HepG2 (cell line): ENCODE results near the gene ABCG1. TPM values are rescaled to one million over a fixed set of nuclear protein-coding genes. Genes with fewer than 3 reads are reported as not detected.

Experiments
- ATAC-seq: fragments of 200-7000 bp; cut with Tn5 transposase; 3 replicates; pipeline ENCODE4 v1.9.1; 2020; ENCODE audit warnings: mild to moderate bottlenecking, moderate library complexity
- BruUV-seq: library from RNA; stranded (reverse); fragments of 400-500 nt; replicated peaks from 2 replicates; lab custom pipeline; 2021; lab: Mats Ljungman, UMichigan
- CTCF ChIA-PET: fragments of 300-600 bp; formaldehyde crosslinking; extraction: SDS; loops from one replicate; lab custom pipeline; 2021; ENCODE audit warnings: low total read pairs, inconsistent platforms, low intra/inter-chr PET ratio; lab: Yijun Ruan, JAX
- POLR2A ChIA-PET: fragments of 350-600 bp; sonication (Branson Sonifier 250); formaldehyde crosslinking; loops from one replicate; lab custom pipeline; 2020; ENCODE audit warnings: antibody characterized with exemption, inconsistent platforms; lab: Yijun Ruan, JAX
- DNase-seq: peaks from one replicate; pipeline ENCODE4 v3.0.0-alpha.2; 2015; ENCODE audit warnings: low spot score
- FAIRE-seq: peaks from 3 replicates; lab custom pipeline; 2011; peaks lifted over from hg19 to GRCh38; lab: Jason Lieb, UNC
- H2AFZ ChIP-seq: one replicate; pipeline ENCODE4 v1.6.1; 2011; ENCODE audit warnings: low read length, inconsistent platforms
- H3K27ac ChIP-seq: fragments of 300-600 bp; 3 replicates; pipeline ENCODE4 v1.8.0; 2011; ENCODE audit warnings: mixed run types, mild to moderate bottlenecking, mixed read lengths, low read length, inconsistent platforms; ENCODE audit not compliant: insufficient read depth; ENCODE audit errors: extremely low read length
- H3K27me3 ChIP-seq, 2 experiments: fragments of 200-600 bp in 1 of 2; 2 replicates in 1 of 2; 3 replicates in 1 of 2; pipeline versions ENCODE4 v1.6.0 to v1.8.0; 2011; ENCODE audit warnings: low read length in 2 of 2, mild to moderate bottlenecking in 2 of 2, moderate library complexity in 2 of 2, inconsistent platforms in 1 of 2; ENCODE audit not compliant: insufficient read depth in 2 of 2, control insufficient read depth in 1 of 2
- H3K36me3 ChIP-seq, 2 experiments: fragments of 200-600 bp in 1 of 2; replicated peaks in 1 of 2; 2 replicates in 1 of 2; 3 replicates in 1 of 2; pipeline versions ENCODE4 v1.5.1 to v1.8.0; 2011; ENCODE audit warnings: low read length in 2 of 2, inconsistent platforms in 1 of 2; ENCODE audit not compliant: insufficient read depth in 2 of 2, control insufficient read depth in 1 of 2
- H3K4me1 ChIP-seq: 2 replicates; pipeline ENCODE4 v1.5.1; 2012; ENCODE audit warnings: low read length, inconsistent platforms; ENCODE audit not compliant: insufficient read depth
- H3K4me2 ChIP-seq: 2 replicates; pipeline ENCODE4 v1.6.0; 2011; ENCODE audit warnings: low read depth, low read length, inconsistent platforms
- H3K4me3 ChIP-seq, 3 experiments: fragments of 200-600 bp in 1 of 3; sonication (generic), shearing (Covaris generic) in 1 of 3; replicated peaks in 1 of 3; 2 replicates each; pipeline ENCODE4 v1.5.1; 2011 to 2016; ENCODE audit warnings: low read length in 3 of 3, inconsistent platforms in 2 of 3, low read depth in 2 of 3, mild to moderate bottlenecking in 2 of 3, control low read depth in 1 of 3, mixed read lengths in 1 of 3; ENCODE audit not compliant: insufficient read depth in 1 of 3
- H3K79me2 ChIP-seq: one replicate; pipeline ENCODE4 v1.6.1; 2011; ENCODE audit warnings: low read length, inconsistent platforms; ENCODE audit not compliant: insufficient read depth
- H3K9ac ChIP-seq: 2 replicates; pipeline ENCODE4 v1.6.0; 2011; ENCODE audit warnings: mild to moderate bottlenecking, low read depth, low read length, inconsistent platforms; ENCODE audit not compliant: insufficient read depth
- H3K9me3 ChIP-seq: 2 replicates; pipeline ENCODE4 v1.5.1; 2012; ENCODE audit warnings: mild to moderate bottlenecking, low read length
- H4K20me1 ChIP-seq: 2 replicates; pipeline ENCODE4 v1.6.0; 2011; ENCODE audit warnings: inconsistent platforms, mild to moderate bottlenecking, low read length, moderate library complexity; ENCODE audit not compliant: insufficient read depth
- WGBS: methylation state at CpG from one replicate; pipeline ENCODE4 v1.1.6; 2017; ENCODE audit warnings: low lambda C conversion rate; 5-methylcytosine and 5-hydroxymethylcytosine counted together
- in situ Hi-C: cut with HindIII; loops from 2 replicates; pipeline ENCODE4 v1.10.0; 2017; ENCODE audit warnings: low pct_unique_long_range_greater_than_20kb; ENCODE audit not compliant: extremely low pct_ligation_motif_present
- intact Hi-C: fragments of 100-400 bp; cut with micrococcal nuclease; formaldehyde crosslinking; loops from one replicate; pipeline ENCODE4 v1.10.0; 2022; ENCODE audit not compliant: unreplicated experiment
- polyA plus RNA-seq, 8 experiments: library from polyadenylated mRNA; depleted of rRNA in 3 of 8; stranded (reverse) in 7 of 8; unstranded in 1 of 8; fragments of >200 nt; fragmentation: Illumina TruSeq in 4 of 8; extraction: Trizol in 4 of 8; gene quantifications; 2 replicates each; pipeline versions ENCODE4 v1.2.1 to v1.2.3, GENCODE V29; 2011 to 2016; ENCODE audit warnings: low read depth in 4 of 8, missing spikeins in 1 of 8, mixed read lengths in 1 of 8; ENCODE audit not compliant: insufficient read depth in 1 of 8
- total RNA-seq, 5 experiments: library from RNA; depleted of rRNA; stranded (reverse); fragments of >200 nt; fragmentation: Illumina TruSeq; extraction: Trizol; gene quantifications; 2 replicates each; pipeline ENCODE4 v1.2.3, GENCODE V29; 2016; ENCODE audit warnings: low read depth in 1 of 5
- TF ChIP-seq, protein P1 (sequence below): sonication (generic); formaldehyde crosslinking; IDR thresholded peaks from 2 replicates; pipeline ENCODE4 v1.4.0; 2020; ENCODE audit warnings: mild to moderate bottlenecking, missing genetic modification reagents
- TF ChIP-seq, protein P2 (sequence below): fragments of 450-650 bp; IDR thresholded peaks from 2 replicates; pipeline ENCODE4 v1.6.1; 2016
- TF ChIP-seq, protein P3 (sequence below): sonication (generic); formaldehyde crosslinking; IDR thresholded peaks from 2 replicates; pipeline ENCODE4 v1.5.0; 2020; ENCODE audit warnings: mild to moderate bottlenecking, missing genetic modification reagents

ABCG1 gene
- total and polyA plus RNA-seq, 2 of the 13 experiments (the other 11 are each of a cell fraction or from before 2014, with no cell fraction given), result 0.04 TPM; not detected in 1

DNA sequence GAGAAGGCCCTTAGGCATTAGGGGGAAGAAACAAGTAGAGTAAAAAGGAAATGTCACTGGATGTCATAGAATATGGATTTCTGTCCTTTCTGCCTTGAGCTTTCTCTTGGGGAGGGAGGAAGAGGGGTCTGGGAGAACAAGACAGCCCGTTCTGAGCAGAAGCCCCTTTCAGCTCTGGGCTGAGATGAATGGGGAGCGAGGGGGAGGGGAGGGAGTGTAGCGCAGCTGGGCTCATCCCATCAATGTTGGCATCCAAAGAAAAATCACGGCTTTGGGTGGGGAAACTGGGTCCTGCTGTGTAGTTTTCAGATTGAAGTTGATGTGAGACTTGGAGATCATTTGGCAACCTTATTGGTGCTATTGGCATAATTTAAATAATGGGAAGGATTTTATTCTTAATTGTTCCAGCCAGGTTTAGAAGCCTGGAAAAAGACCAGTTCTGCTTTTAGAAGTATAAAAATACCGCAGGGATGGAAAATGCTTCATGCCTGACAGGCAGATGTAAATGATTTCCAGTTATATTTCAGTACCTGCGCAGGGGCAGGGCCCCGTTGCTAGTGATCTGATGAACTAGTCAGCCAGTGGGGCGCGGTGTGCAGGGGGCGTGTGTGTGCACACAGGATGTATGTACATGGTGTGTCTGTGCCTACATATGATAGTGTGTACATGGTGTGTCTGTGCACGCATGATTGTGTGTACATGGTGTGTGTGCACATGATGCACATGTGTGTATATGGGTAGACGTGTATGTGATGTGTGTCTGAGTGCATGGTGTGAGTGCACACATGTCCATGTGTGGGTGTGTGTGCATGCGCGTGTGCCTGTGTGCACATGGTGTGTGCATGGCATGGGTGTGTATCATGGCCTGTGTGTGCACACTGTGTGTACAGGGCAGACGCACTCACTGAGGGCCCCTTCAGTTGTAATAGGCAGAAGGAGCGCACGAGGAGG, 36.0 kb downstream of the ABCG1 start:
- no peak overlapping the region for H3K27ac ChIP-seq
- H3K36me3 ChIP-seq, result no peaks in the 10 kb centered on the region
- no peaks in the 10 kb centered on the region for H3K4me1 ChIP-seq
- H3K27me3 ChIP-seq, result peaks cover 3 to 21% of the 10 kb centered on the region in 2 experiments; a peak in 3 of 5 replicates
- no peak for DNase-seq
- H3K9me3 ChIP-seq, result no peaks in the 10 kb centered on the region
- H2AFZ ChIP-seq, result no peak overlapping the region
- H3K9ac ChIP-seq, result no peak overlapping the region
- POLR2A ChIA-PET, result no interaction called here
- TF ChIP-seq, protein P1, sequence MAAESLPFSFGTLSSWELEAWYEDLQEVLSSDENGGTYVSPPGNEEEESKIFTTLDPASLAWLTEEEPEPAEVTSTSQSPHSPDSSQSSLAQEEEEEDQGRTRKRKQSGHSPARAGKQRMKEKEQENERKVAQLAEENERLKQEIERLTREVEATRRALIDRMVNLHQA, result no peak
- TF ChIP-seq, protein P2, sequence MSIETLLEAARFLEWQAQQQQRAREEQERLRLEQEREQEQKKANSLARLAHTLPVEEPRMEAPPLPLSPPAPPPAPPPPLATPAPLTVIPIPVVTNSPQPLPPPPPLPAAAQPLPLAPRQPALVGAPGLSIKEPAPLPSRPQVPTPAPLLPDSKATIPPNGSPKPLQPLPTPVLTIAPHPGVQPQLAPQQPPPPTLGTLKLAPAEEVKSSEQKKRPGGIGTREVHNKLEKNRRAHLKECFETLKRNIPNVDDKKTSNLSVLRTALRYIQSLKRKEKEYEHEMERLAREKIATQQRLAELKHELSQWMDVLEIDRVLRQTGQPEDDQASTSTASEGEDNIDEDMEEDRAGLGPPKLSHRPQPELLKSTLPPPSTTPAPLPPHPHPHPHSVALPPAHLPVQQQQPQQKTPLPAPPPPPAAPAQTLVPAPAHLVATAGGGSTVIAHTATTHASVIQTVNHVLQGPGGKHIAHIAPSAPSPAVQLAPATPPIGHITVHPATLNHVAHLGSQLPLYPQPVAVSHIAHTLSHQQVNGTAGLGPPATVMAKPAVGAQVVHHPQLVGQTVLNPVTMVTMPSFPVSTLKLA, result peak; percentile 58; the same call in 1 of the 2 replicates
- TF ChIP-seq, protein P3, sequence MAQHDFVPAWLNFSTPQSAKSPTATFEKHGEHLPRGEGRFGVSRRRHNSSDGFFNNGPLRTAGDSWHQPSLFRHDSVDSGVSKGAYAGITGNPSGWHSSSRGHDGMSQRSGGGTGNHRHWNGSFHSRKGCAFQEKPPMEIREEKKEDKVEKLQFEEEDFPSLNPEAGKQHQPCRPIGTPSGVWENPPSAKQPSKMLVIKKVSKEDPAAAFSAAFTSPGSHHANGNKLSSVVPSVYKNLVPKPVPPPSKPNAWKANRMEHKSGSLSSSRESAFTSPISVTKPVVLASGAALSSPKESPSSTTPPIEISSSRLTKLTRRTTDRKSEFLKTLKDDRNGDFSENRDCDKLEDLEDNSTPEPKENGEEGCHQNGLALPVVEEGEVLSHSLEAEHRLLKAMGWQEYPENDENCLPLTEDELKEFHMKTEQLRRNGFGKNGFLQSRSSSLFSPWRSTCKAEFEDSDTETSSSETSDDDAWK (CRISPR knock-in tag), result no peak
- H3K4me2 ChIP-seq, result no peak overlapping the region
- no TSS peak for BruUV-seq
- intact Hi-C loops, result no loop called here
- ATAC-seq, result no peak
- H4K20me1 ChIP-seq, result no peaks in the 10 kb centered on the region
- in situ Hi-C loops, result loop anchor here (5.0 kb wide), 1 partner anchor 108 kb away; no protein-coding TSS in a partner anchor
- 30% methylated on average over 15 of the region's 17 CpGs for WGBS
- H3K79me2 ChIP-seq, result no peaks in the 10 kb centered on the region
- FAIRE-seq, result no peak
- CTCF ChIA-PET, result no interaction called here
- H3K4me3 ChIP-seq, result no peak overlapping the region
